Testis (tissue), 2 donors: ENCODE results near the gene CAMKK1.

Experiments
- POLR2A ChIP-seq: fragments of 450-650 bp; IDR thresholded peaks from one replicate; pipeline ENCODE4 v1.6.1; 2017; ENCODE audit warnings: antibody characterized with exemption, mild to moderate bottlenecking, moderate library complexity
- TF ChIP-seq, protein P1 (sequence below), 3 experiments: fragments of 450-650 bp in 2 of 3; fragments of 200-600 bp in 1 of 3; sonication (generic) in 1 of 3; IDR thresholded peaks; one replicate each; pipeline ENCODE4 v1.5.1; 2016 to 2019; ENCODE audit warnings: antibody characterized with exemption in 3 of 3, mild to moderate bottlenecking in 2 of 3, moderate library complexity in 1 of 3

DNA sequence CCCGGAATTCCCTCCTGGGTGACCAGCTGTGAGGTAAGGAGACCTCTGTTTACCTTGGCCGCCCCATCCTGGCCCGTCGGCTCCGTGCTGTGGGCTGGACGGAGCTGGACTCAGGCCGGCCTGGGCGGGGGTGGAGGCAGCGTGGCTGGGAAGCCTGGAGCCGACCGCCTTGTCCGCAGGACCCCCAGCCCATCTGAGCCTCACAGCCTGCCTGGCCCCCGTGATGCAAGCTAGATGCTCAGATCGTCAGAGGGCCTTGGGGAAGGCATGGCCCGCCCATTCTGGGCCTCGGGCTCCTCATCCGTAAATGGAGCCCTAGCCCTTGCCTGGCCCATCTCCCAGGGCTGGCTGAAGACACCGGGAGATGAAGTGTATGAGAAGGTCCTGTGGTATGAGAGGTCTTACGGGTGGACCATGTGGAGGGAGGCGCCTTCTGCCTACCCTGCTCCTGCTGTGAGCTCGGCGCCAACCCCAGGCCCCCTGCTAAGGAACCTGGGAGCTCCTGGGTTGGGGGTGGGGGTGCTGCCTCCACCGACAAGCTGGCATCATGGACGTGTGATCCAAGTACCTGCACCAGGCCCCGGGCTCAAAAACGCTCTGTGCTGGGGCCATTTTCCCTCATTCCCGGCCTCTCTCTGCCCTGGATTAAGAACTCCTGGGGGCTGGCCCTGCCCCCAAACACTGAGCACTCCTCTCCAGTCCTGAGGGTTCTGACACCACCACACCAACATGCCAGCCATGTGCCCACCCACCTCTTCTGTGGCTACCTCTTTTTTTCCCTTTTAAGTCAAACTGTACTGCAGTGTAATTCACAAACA, 28.9 kb upstream of the CAMKK1 start:
- TF ChIP-seq, protein P1, sequence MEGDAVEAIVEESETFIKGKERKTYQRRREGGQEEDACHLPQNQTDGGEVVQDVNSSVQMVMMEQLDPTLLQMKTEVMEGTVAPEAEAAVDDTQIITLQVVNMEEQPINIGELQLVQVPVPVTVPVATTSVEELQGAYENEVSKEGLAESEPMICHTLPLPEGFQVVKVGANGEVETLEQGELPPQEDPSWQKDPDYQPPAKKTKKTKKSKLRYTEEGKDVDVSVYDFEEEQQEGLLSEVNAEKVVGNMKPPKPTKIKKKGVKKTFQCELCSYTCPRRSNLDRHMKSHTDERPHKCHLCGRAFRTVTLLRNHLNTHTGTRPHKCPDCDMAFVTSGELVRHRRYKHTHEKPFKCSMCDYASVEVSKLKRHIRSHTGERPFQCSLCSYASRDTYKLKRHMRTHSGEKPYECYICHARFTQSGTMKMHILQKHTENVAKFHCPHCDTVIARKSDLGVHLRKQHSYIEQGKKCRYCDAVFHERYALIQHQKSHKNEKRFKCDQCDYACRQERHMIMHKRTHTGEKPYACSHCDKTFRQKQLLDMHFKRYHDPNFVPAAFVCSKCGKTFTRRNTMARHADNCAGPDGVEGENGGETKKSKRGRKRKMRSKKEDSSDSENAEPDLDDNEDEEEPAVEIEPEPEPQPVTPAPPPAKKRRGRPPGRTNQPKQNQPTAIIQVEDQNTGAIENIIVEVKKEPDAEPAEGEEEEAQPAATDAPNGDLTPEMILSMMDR (IDR thresholded peaks at IDR 0.05): no peak
- no peak for TF ChIP-seq POLR2A
